Measurements from ENCODE around the gene DYRK1A. TPM values are rescaled to one million over a fixed set of nuclear protein-coding genes. Genes with fewer than 3 reads are reported as not detected.
A peak's percentile ranks its signal among the peaks of the same experiment; 100 is the strongest.

Gene DYRK1A
- total RNA-seq, 6 experiments from 2014 or later = 35.8 to 47.3 (median 42.5) TPM

DNA sequence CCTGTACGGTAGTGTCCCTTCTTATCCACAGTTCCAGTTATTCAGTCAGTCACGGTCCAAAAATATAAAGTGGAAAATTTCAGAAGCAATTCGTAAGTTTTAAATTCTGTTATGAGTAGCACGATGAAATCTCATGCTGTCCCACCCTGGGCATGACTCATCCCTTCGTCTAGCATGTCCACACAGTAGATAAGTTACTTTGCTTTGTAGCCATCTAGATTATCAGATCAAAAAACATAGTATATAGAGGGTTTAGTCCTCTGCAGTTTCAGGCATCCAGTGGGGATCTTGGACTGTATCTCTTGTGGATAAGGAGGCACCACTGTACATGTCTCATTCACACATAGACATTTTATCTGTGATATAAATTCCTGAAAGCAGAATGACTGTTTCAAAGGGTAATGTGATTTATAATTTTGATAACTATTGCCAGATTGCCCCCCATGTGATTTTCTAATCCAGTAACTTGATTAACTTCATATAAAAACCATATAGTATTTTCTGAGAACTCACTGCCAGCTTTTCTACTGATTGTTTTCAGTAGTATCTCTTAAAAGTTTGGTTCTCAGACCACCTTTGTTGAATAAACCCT is 143.3 kb downstream of the DYRK1A start:
- no peaks in the 10 kb centered on the region for H3K9me3 Mint-ChIP-seq
- H3K27ac Mint-ChIP-seq = peak overlapping the region; percentile 18; the same call in 1 of the 2 replicates
- peaks cover 56% of the 10 kb centered on the region for H3K36me3 Mint-ChIP-seq (ENCODE audit: low read depth)
- H3K4me1 Mint-ChIP-seq (ENCODE audit: low read depth) = peaks cover 11% of the 10 kb centered on the region
- H3K4me3 Mint-ChIP-seq = no peak overlapping the region
- TF ChIP-seq, protein P1, sequence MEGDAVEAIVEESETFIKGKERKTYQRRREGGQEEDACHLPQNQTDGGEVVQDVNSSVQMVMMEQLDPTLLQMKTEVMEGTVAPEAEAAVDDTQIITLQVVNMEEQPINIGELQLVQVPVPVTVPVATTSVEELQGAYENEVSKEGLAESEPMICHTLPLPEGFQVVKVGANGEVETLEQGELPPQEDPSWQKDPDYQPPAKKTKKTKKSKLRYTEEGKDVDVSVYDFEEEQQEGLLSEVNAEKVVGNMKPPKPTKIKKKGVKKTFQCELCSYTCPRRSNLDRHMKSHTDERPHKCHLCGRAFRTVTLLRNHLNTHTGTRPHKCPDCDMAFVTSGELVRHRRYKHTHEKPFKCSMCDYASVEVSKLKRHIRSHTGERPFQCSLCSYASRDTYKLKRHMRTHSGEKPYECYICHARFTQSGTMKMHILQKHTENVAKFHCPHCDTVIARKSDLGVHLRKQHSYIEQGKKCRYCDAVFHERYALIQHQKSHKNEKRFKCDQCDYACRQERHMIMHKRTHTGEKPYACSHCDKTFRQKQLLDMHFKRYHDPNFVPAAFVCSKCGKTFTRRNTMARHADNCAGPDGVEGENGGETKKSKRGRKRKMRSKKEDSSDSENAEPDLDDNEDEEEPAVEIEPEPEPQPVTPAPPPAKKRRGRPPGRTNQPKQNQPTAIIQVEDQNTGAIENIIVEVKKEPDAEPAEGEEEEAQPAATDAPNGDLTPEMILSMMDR (IDR thresholded peaks at IDR 0.05) = no peak
- peak; percentile 25 for DNase-seq
- H3K27me3 Mint-ChIP-seq (ENCODE audit: insufficient read depth) = no peaks in the 10 kb centered on the region

DNA sequence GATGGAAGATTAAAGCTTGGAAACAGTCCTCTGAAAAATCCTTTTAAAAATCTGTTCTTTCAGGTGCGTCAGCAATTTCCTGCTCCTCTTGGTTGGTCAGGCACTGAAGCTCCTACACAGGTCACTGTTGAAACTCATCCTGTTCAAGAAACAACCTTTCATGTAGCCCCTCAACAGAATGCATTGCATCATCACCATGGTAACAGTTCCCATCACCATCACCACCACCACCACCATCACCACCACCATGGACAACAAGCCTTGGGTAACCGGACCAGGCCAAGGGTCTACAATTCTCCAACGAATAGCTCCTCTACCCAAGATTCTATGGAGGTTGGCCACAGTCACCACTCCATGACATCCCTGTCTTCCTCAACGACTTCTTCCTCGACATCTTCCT is 145.3 kb downstream of the DYRK1A start:
- no peaks in the 10 kb centered on the region for H3K27me3 Mint-ChIP-seq (ENCODE audit: insufficient read depth)
- no peak for DNase-seq
- H3K9me3 Mint-ChIP-seq = no peaks in the 10 kb centered on the region
- H3K4me3 Mint-ChIP-seq = no peak overlapping the region
- TF ChIP-seq, protein P1 (IDR thresholded peaks at IDR 0.05) = no peak
- H3K36me3 Mint-ChIP-seq (ENCODE audit: low read depth) = peaks cover 59% of the 10 kb centered on the region
- no peak overlapping the region; the same call in 1 of the 2 replicates for H3K27ac Mint-ChIP-seq
- peaks cover 12% of the 10 kb centered on the region for H3K4me1 Mint-ChIP-seq (ENCODE audit: low read depth)

DNA sequence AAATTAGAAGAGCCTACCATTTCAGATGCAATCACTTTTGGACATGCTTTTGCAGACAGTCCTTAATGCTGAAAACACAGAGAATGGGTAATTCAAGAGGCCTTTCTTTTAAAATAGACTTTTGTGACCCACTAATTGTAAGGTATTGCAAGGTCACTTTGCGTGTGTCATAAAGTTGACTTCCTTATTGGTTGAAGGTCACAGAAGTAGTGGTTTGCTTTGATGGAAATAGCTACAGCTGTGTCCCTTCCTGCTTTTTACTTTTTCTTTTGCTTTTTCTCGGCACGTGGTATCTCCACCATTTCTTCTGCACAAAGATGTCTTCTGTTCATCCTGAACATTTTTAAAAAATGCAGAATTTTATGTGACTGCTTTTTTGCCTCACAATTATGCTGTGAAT is 146.8 kb downstream of the DYRK1A start:
- no peaks in the 10 kb centered on the region for H3K9me3 Mint-ChIP-seq
- TF ChIP-seq, protein P1 (IDR thresholded peaks at IDR 0.05) = no peak
- peaks cover 18% of the 10 kb centered on the region for H3K4me1 Mint-ChIP-seq (ENCODE audit: low read depth)
- no peak for DNase-seq
- H3K27me3 Mint-ChIP-seq (ENCODE audit: insufficient read depth) = peaks cover 3% of the 10 kb centered on the region; the same call in 1 of the 2 replicates
- no peak overlapping the region for H3K27ac Mint-ChIP-seq
- H3K4me3 Mint-ChIP-seq = no peak overlapping the region
- H3K36me3 Mint-ChIP-seq (ENCODE audit: low read depth) = peaks cover 74% of the 10 kb centered on the region

DNA sequence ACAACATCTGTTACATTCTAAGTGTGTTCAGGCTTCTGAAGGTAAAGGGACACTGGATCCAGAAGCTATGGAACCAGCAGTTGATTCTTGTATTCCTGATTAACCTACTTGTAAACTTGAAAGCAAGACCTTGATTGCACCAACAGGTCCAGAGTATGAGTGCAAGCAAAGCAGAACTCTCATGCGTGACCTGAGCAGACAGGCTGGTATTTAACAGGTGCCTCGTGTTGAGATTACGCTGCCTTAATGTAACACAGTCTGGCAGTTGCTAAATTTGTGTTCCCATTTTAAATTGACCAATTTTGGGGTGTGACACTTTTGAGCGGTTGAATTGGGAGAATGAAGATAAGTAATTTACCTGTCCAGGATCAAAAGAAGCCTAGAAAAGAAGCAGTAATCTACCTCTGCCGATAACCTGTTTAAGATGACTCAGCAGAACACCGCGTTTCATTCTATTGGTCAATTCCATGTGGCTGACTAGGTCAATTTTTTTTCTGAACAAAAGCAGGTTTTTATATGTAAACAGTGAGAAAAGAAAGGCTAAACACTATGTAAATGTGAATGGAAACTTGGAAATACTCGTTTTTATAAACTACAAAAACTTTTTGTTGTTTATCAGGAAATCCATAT is 147.6 kb downstream of the DYRK1A start:
- Mint-ChIP-seq H3K4me1 (ENCODE audit: low read depth) (peaks cover 18% of the 10 kb centered on the region), H3K36me3 (ENCODE audit: low read depth) (peaks cover 75% of the 10 kb centered on the region), H3K27ac (no peak overlapping the region), H3K4me3 (no peak overlapping the region), H3K27me3 (ENCODE audit: insufficient read depth) (peaks cover 3% of the 10 kb centered on the region; the same call in 1 of the 2 replicates), H3K9me3 (no peaks in the 10 kb centered on the region)
- DNase-seq = no peak
- TF ChIP-seq, protein P1 (IDR thresholded peaks at IDR 0.05) = no peak

DNA sequence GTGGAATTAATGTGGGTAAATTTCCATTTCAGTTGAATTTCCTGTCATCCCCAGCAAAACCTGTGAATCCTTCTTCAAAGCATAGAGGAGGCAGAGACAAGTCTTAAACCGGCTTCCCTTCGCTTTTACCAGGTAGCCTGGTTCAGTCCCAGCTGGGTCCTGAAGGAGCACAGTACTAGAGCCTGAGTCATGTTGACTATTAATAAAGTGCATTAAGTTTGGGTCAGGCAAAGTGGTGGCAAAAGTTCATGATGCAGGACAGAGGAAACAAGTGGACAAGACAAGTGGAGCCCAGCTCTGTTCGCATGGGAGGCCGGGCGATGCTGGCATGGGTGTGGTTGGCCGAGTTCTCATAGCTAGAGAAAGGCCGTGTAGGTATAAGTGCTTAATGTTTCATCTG is 150.4 kb downstream of the DYRK1A start:
- TF ChIP-seq, protein P1 (IDR thresholded peaks at IDR 0.05) = no peak
- H3K4me1 Mint-ChIP-seq (ENCODE audit: low read depth) = peaks cover 7% of the 10 kb centered on the region; the same call in 1 of the 2 replicates
- DNase-seq = no peak
- H3K27me3 Mint-ChIP-seq (ENCODE audit: insufficient read depth) = peaks cover 3% of the 10 kb centered on the region; the same call in 1 of the 2 replicates
- H3K4me3 Mint-ChIP-seq = no peak overlapping the region
- no peak overlapping the region for H3K27ac Mint-ChIP-seq
- H3K9me3 Mint-ChIP-seq = no peaks in the 10 kb centered on the region
- peaks cover 52% of the 10 kb centered on the region for H3K36me3 Mint-ChIP-seq (ENCODE audit: low read depth)

All from HFFc6 (cell line).